CD4-positive, alpha-beta T cell treated with Interleukin-6 at 100 ng/mL for 8 hours (primary cell): Measurements from ENCODE around the gene HMGB4.

Experiments
- DNase-seq: peaks from one replicate; pipeline ENCODE4 v3.0.0-alpha.2; 2020; ENCODE audit warnings: mixed read lengths, low spot score

The HMGB4 gene

DNA sequence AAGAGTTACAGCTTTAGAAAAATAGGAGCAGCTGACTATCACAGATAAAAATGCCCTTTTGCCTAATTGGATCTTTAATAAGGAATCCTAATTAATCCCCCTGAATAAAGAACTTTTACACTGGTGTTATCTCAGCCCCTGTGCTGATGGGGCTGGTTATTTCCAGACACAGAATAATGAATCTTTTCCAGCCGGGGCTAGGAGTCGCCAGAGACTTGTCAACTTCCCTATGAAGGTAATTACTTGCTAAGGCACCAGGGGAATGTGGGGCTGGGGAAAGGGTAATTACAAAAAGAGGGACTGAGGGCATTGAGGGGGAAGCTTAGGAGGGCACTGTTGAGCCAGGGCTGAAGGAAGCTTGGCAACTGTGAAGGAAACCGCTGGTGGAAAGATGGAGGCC, 34.5 kb downstream of the HMGB4 start:
- DNase-seq, result no peak

- DNase-seq, result no peak
Measured at GRCh38 chr1:33898881-33899280, 35.0 kb downstream of the HMGB4 start.

DNA sequence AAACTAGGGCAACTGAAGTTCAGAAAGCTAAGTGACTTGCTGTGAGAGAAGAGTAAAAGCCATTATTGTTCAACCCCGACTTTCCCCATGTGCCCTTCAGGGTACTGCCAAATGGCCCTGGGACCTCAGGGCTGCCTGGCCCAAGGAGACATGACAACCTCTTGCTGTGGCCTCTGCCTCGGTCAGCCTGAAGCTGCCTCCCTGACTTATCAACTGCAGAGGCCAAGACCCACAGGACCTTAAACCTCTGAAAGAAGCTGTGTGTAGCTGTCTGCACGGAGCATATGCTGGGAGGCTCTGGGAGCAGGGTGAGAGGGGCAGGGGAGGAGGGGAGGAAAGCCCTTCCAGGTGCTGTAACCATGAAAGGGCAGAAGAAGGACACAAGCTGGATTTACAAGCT, 35.9 kb downstream of the HMGB4 start:
- no peak for DNase-seq

- DNase-seq, result no peak
Measured at GRCh38 chr1:33902486-33903209, 38.8 kb downstream of the HMGB4 start.

- DNase-seq, result no peak
Measured at GRCh38 chr1:33903210-33903589, 39.3 kb downstream of the HMGB4 start.

DNA sequence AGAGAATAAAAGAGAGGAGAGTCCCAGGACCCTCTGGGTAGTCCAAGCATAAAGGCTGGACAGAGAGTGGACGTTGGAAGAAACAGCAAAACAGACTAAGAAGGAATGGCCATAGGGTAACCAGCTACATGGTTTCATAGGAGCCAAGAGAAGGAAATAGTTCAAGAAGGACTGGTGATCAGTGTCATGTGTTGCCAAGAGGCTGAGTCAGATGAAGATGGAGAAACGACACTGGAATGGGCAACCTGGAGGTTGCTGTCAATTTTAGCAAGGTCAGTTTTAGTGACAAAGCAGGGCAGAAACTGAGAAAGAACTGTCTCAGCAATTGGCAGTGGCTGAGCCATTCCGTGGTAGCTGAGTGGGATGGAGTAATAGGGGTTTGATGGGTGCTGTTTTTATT, 41.4 kb downstream of the HMGB4 start:
- no peak for DNase-seq

DNA sequence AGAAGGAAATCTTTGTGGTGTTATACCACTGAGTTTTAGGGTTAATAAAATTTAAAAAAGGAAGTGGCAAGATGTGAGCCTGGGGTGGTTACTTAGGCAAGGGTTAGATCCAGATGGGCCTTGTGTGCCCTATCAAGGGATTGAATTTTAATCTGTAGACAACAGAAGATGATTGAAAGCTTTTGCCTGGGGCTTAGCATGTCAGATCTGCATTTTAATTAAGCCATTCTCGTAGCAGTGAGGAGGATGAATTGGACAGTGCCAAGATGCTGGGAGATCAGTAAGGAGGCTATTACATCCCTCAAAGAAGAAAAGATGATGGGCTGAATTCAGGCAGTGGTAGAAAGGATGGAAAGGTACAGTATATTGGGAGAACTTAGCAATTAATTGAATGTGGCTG, 42.3 kb downstream of the HMGB4 start:
- no peak for DNase-seq

GRCh38 chr1:33908324-33908956, 44.6 kb downstream of the HMGB4 start:
- no peak for DNase-seq
